Endothelial cell of umbilical vein (primary cell): Measurements from ENCODE around the gene PAX1. TPM values are rescaled to one million over a fixed set of nuclear protein-coding genes. Genes with fewer than 3 reads are reported as not detected.

Source experiments
- BruUV-seq: library from RNA; stranded (reverse); fragments of 400-500 nt; replicated peaks from 2 replicates; lab custom pipeline; 2021; lab: Mats Ljungman, UMichigan
- CTCF ChIA-PET: fragments of 300-600, 350-600 bp; sonication (Branson Sonifier 250); formaldehyde crosslinking; loops from one replicate; lab custom pipeline; 2021; ENCODE audit warnings: antibody characterized with exemption, inconsistent platforms; lab: Charles Lee
- POLR2A ChIA-PET: fragments of 300-600, 350-600 bp; sonication (Branson Sonifier 250); formaldehyde crosslinking; loops from one replicate; lab custom pipeline; 2021; ENCODE audit warnings: antibody characterized with exemption, inconsistent platforms; lab: Charles Lee
- DNase-seq: peaks from one replicate; pipeline ENCODE4 v3.0.0-alpha.2; 2011; ENCODE audit warnings: low read depth, low spot score
- FAIRE-seq: peaks from 2 replicates; lab custom pipeline; 2011; peaks lifted over from hg19 to GRCh38; lab: Jason Lieb, UNC
- H2AFZ ChIP-seq: 2 replicates; pipeline ENCODE4 v1.6.0; 2012; ENCODE audit warnings: low read depth, low read length, control low read depth, inconsistent platforms
- H3K27ac ChIP-seq: 2 replicates; pipeline ENCODE4 v1.5.1; 2011; ENCODE audit warnings: low read depth, mild to moderate bottlenecking, control low read depth, low read length, moderate library complexity; ENCODE audit not compliant: insufficient read depth
- H3K27me3 ChIP-seq, 2 experiments: 2 replicates each; pipeline versions ENCODE4 v1.6.0 to v1.6.1; 2011; ENCODE audit warnings: low read length in 2 of 2, mixed read lengths in 1 of 2; ENCODE audit not compliant: control insufficient read depth in 2 of 2, insufficient read depth in 2 of 2
- H3K36me3 ChIP-seq, 2 experiments: 2 replicates in 1 of 2; 3 replicates in 1 of 2; pipeline ENCODE4 v1.5.1; 2011; ENCODE audit warnings: low read length in 2 of 2, mild to moderate bottlenecking in 1 of 2, moderate library complexity in 1 of 2; ENCODE audit not compliant: control insufficient read depth in 2 of 2, insufficient read depth in 2 of 2; ENCODE audit errors: extremely low read depth in 1 of 2
- H3K4me1 ChIP-seq: 3 replicates; pipeline ENCODE4 v1.5.1; 2011; ENCODE audit warnings: mild to moderate bottlenecking, low read length; ENCODE audit not compliant: control insufficient read depth, insufficient read depth; ENCODE audit errors: extremely low read depth
- H3K4me2 ChIP-seq: 2 replicates; pipeline ENCODE4 v1.6.1; 2011; ENCODE audit warnings: low read length, control low read depth, mixed read lengths; ENCODE audit not compliant: insufficient read depth
- H3K4me3 ChIP-seq, 3 experiments: fragments of 200-600 bp in 1 of 3; sonication (generic), shearing (Covaris generic) in 1 of 3; replicated peaks in 1 of 3; 2 replicates each; pipeline ENCODE4 v1.5.1; 2011 to 2016; ENCODE audit warnings: control low read depth in 3 of 3, low read length in 3 of 3, mild to moderate bottlenecking in 2 of 3, inconsistent platforms in 1 of 3, low read depth in 1 of 3, moderate library complexity in 1 of 3; ENCODE audit not compliant: insufficient read depth in 1 of 3
- H3K79me2 ChIP-seq: 2 replicates; pipeline ENCODE4 v1.6.0; 2012; ENCODE audit warnings: low read length, inconsistent platforms; ENCODE audit not compliant: control insufficient read depth, insufficient read depth
- H3K9ac ChIP-seq: replicated peaks from 2 replicates; pipeline ENCODE3; 2011; ENCODE audit warnings: low read length, control low read depth; ENCODE audit not compliant: insufficient read depth; ENCODE audit errors: extremely low read depth
- H3K9me1 ChIP-seq: replicated peaks from 3 replicates; pipeline ENCODE4 v1.6.0; 2011; ENCODE audit warnings: mild to moderate bottlenecking, low read length; ENCODE audit not compliant: control insufficient read depth, insufficient read depth; ENCODE audit errors: extremely low read depth
- H3K9me3 ChIP-seq: replicated peaks from 2 replicates; pipeline ENCODE4 v1.5.1; 2012; ENCODE audit warnings: low read length, inconsistent platforms; ENCODE audit not compliant: control insufficient read depth, insufficient read depth
- H4K20me1 ChIP-seq: replicated peaks from 2 replicates; pipeline ENCODE3; 2011; ENCODE audit warnings: mild to moderate bottlenecking, low read length; ENCODE audit not compliant: control insufficient read depth, insufficient read depth; ENCODE audit errors: extremely low read depth
- CTCF ChIP-seq, 2 donors: IDR thresholded peaks; 1 replicate in 1 of 2; 2 replicates in 1 of 2; pipeline ENCODE4 v1.5.1; 2011; ENCODE audit warnings: low read length in 2 of 2, mild to moderate bottlenecking in 2 of 2, moderate library complexity in 2 of 2, control low read depth in 1 of 2, inconsistent platforms in 1 of 2, low read depth in 1 of 2; ENCODE audit not compliant: insufficient read depth in 1 of 2; ENCODE audit errors: extremely low read depth in 1 of 2
- EZH2 ChIP-seq: IDR thresholded peaks from 2 replicates; pipeline ENCODE4 v1.6.1; 2012; ENCODE audit warnings: borderline replicate concordance, low read depth, mild to moderate bottlenecking, moderate library complexity, low read length, inconsistent platforms; ENCODE audit not compliant: severe bottlenecking
- FOS ChIP-seq: IDR thresholded peaks from 2 replicates; pipeline ENCODE4 v1.6.1; 2011; ENCODE audit warnings: mild to moderate bottlenecking, low read length, moderate library complexity, borderline replicate concordance; ENCODE audit not compliant: insufficient read depth
- GATA2 ChIP-seq: IDR thresholded peaks from 2 replicates; pipeline ENCODE4 v1.7.0; 2011; ENCODE audit warnings: low read depth, mild to moderate bottlenecking, moderate library complexity, mixed read lengths, low read length; ENCODE audit not compliant: insufficient read length, insufficient read depth
- JUN ChIP-seq: IDR thresholded peaks from 2 replicates; pipeline ENCODE4 v1.6.1; 2011; ENCODE audit warnings: borderline replicate concordance, low read depth; ENCODE audit not compliant: insufficient read length, insufficient read depth
- MYC ChIP-seq: IDR thresholded peaks from one replicate; pipeline ENCODE4 v1.6.1; 2011; ENCODE audit warnings: mild to moderate bottlenecking, low read depth, low read length
- POLR2A ChIP-seq: IDR thresholded peaks from 2 replicates; pipeline ENCODE4 v1.6.1; 2012; ENCODE audit warnings: low read depth, mild to moderate bottlenecking, control low read depth, low read length
- POLR2AphosphoS5 ChIP-seq: IDR thresholded peaks from 2 replicates; pipeline ENCODE4 v1.6.1; 2012; ENCODE audit warnings: low read depth, mild to moderate bottlenecking, control low read depth, low read length, moderate library complexity; ENCODE audit not compliant: insufficient read depth
- dilution Hi-C: fragments of 300-500 bp; cut with MboI; formaldehyde crosslinking; loops from one replicate; pipeline ENCODE4 v1.15.0; 2019; ENCODE audit warnings: low sequenced_read_pairs; ENCODE audit not compliant: extremely low pct_ligation_motif_present
- intact Hi-C: fragments of 100-400 bp; cut with micrococcal nuclease; formaldehyde crosslinking; loops from one replicate; pipeline ENCODE4 v1.10.0; 2022
- polyA plus RNA-seq, 4 experiments: library from polyadenylated mRNA; depleted of rRNA in 3 of 4; stranded (reverse) in 3 of 4; unstranded in 1 of 4; fragments of >200 nt; gene quantifications; 2 replicates each; pipeline versions ENCODE4 v1.2.1 to v1.2.3, GENCODE V29; 2011 to 2012; ENCODE audit warnings: missing spikeins in 1 of 4
- total RNA-seq: library from RNA; stranded (reverse); gene quantifications from 2 replicates; pipeline ENCODE4 v1.2.3, GENCODE V29; 2021
- TF ChIP-seq, protein P1 (sequence below): IDR thresholded peaks from 2 replicates; pipeline ENCODE4 v1.6.1; 2011; ENCODE audit not compliant: insufficient read depth, insufficient read length

Gene PAX1
- total and polyA plus RNA-seq, 2 donors (not counting 3 experiments of a cell fraction or from before 2014, with no cell fraction given), result not detected

- TF ChIP-seq JUN, result no peak
- no peak for TF ChIP-seq MYC
- TF ChIP-seq, protein P1, sequence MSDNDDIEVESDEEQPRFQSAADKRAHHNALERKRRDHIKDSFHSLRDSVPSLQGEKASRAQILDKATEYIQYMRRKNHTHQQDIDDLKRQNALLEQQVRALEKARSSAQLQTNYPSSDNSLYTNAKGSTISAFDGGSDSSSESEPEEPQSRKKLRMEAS, result no peak
- Histone ChIP-seq H3K79me2 (no peaks in the 10 kb centered on the region), H3K27ac (no peak overlapping the region), H4K20me1 (no peaks in the 10 kb centered on the region), H3K9me3 (peaks cover 4% of the 10 kb centered on the region), H3K4me1 (no peaks in the 10 kb centered on the region), H3K36me3 (no peaks in the 10 kb centered on the region), H3K27me3 (no peaks in the 10 kb centered on the region), H2AFZ (no peak overlapping the region), H3K9me1 (no peaks in the 10 kb centered on the region), H3K4me3 (no peak overlapping the region), H3K9ac (no peak overlapping the region), H3K4me2 (no peak overlapping the region)
- DNase-seq (no peak), FAIRE-seq (no peak)
- intact Hi-C loops, result no loop called here
- ChIA-PET POLR2A (no interaction called here), CTCF (interaction anchor here (2.1 kb wide), 1 partner anchor 10 kb away, joined by 14 read pairs; no protein-coding TSS in a partner anchor)
- no TSS peak for BruUV-seq
- dilution Hi-C loops, result no loop called here
Observed at GRCh38 chr20:21729316-21729715, 23.9 kb downstream of the PAX1 start.

DNA sequence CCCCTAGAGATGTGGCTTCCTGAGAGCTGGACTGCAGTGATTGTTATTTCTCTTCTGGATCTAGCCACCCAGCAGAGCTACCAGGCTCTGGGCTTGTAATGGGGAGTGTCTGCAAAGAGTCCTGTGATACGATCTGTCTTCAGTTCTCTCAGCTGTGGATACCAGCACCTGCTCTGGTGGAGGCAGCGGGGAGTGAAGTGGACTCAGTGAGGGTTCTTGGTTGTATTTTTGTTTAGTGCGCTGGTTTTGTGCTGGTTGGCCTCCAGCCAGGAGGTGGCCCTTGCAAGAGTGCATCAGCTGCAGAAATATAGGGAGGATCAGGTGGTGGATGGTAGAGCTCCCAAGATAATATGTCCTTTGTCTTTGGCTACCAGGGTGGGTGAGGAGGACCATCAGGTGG lies 33.7 kb downstream of the PAX1 start:
- POLR2A ChIA-PET, result no interaction called here

More for the DNA sequence above, 33.7 kb downstream of the PAX1 start:
- H3K4me1 ChIP-seq, result no peaks in the 10 kb centered on the region
- no peak overlapping the region for H3K4me3 ChIP-seq
- H3K9me3 ChIP-seq, result no peaks in the 10 kb centered on the region
- no peak for TF ChIP-seq GATA2
- no peak for TF ChIP-seq POLR2A
- TF ChIP-seq, protein P1, result no peak
- TF ChIP-seq CTCF (IDR thresholded peaks at IDR 0.05; ENCODE audit: extremely low read depth in 1 of 2, insufficient read depth in 1 of 2, low read depth in 1 of 2, low read length in 2 of 2), result no peak
- TF ChIP-seq MYC, result no peak
- TF ChIP-seq POLR2AphosphoS5, result no peak
- no peak for TF ChIP-seq FOS
- no peak for TF ChIP-seq JUN
- no peak for TF ChIP-seq EZH2
- H2AFZ ChIP-seq, result no peak overlapping the region
- BruUV-seq, result no TSS peak
- H3K27ac ChIP-seq, result no peak overlapping the region
- intact Hi-C loops (no loop called here), dilution Hi-C loops (no loop called here)
- H4K20me1 ChIP-seq, result no peaks in the 10 kb centered on the region
- H3K9ac ChIP-seq, result no peak overlapping the region
- H3K9me1 ChIP-seq, result no peaks in the 10 kb centered on the region
- no peak overlapping the region for H3K4me2 ChIP-seq
- H3K36me3 ChIP-seq, result no peaks in the 10 kb centered on the region
- H3K27me3 ChIP-seq, result no peaks in the 10 kb centered on the region
- no peaks in the 10 kb centered on the region for H3K79me2 ChIP-seq
- DNase-seq (no peak), FAIRE-seq (no peak)
- CTCF ChIA-PET, result interaction anchor here (1.7 kb wide), 1 partner anchor 20 kb away, joined by 4 read pairs; no protein-coding TSS in a partner anchor
